Skeletal muscle satellite cell (primary cell): Measurements from ENCODE around the gene OBP2B.
"Not testable (repeated sequence)": the region's sequence is repeated elsewhere in the genome, so short reads cannot be mapped to it uniquely, and the experiment has no call there.

Source experiments
- H3K27me3 ChIP-seq: 2 replicates; pipeline ENCODE4 v1.7.0; 2013; ENCODE audit warnings: low read length; ENCODE audit not compliant: control insufficient read depth, insufficient read depth
- H3K36me3 ChIP-seq: 2 replicates; pipeline ENCODE4 v1.7.0; 2013; ENCODE audit warnings: mild to moderate bottlenecking, control low read depth, low read length; ENCODE audit not compliant: insufficient read depth
- H3K4me1 ChIP-seq: 2 replicates; pipeline ENCODE4 v1.7.0; 2013; ENCODE audit warnings: low read length; ENCODE audit not compliant: control insufficient read depth, insufficient read depth
- H3K4me2 ChIP-seq: 2 replicates; pipeline ENCODE4 v1.7.0; 2013; ENCODE audit warnings: mild to moderate bottlenecking, low read length
- H3K4me3 ChIP-seq: 2 replicates; pipeline ENCODE4 v1.7.0; 2013; ENCODE audit warnings: low read length
- H3K9ac ChIP-seq: 2 replicates; pipeline ENCODE4 v1.7.0; 2013; ENCODE audit warnings: mild to moderate bottlenecking, low read depth, low read length, moderate library complexity
- H3K9me3 ChIP-seq: replicated peaks from 2 replicates; pipeline ENCODE4 v1.7.0; 2013; ENCODE audit warnings: mild to moderate bottlenecking, control low read depth, low read length

Gene OBP2B

DNA sequence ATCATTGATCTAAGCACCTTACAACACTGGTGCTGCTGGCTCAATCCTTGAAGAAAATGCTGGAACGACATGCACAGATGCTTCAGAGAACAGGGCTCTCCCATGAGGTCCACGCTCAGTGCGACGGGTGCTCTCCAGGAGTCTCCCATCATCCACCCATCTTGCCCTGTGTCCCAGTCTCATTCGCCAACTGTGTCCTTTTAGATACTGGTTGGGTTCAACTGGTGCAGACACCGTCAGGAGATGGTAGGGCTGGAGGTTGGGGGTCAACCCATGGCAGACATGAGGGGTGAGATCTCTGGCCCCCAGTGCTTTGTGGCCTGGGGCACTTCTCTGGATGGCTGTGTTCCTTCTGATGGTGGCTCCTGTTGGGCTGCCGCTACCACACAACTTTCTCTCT lies 1.6 kb upstream of the OBP2B start:
- no peak overlapping the region for H3K4me2 ChIP-seq
- H3K4me1 ChIP-seq, result no peaks in the 10 kb centered on the region
- no peak overlapping the region for H3K9ac ChIP-seq
- H3K9me3 ChIP-seq, result no peaks in the 10 kb centered on the region
- no peak overlapping the region for H3K4me3 ChIP-seq
- peaks cover 27% of the 10 kb centered on the region for H3K27me3 ChIP-seq
- H3K36me3 ChIP-seq, result no peaks in the 10 kb centered on the region

DNA sequence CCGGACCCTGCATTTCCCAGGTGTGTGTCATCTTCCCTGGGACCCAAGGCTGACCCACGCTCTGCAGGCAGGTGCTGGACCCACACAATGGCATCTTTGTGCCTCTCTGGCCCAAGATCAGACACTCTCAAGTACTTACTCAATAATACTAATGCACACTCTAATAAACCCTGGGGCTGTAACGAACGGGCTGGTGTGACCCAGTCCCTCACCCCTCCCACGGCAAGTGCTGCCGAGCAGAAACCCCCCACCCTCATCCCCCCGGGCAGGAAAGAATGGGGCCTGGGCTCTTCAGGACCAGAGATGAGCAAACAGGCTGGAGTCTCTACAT lies 1.1 kb upstream of the OBP2B start:
- no peaks in the 10 kb centered on the region for H3K4me1 ChIP-seq
- no peaks in the 10 kb centered on the region for H3K36me3 ChIP-seq
- no peak overlapping the region for H3K4me2 ChIP-seq
- no peaks in the 10 kb centered on the region for H3K9me3 ChIP-seq
- no peak overlapping the region for H3K9ac ChIP-seq
- peaks cover 25% of the 10 kb centered on the region for H3K27me3 ChIP-seq
- H3K4me3 ChIP-seq, result no peak overlapping the region

DNA sequence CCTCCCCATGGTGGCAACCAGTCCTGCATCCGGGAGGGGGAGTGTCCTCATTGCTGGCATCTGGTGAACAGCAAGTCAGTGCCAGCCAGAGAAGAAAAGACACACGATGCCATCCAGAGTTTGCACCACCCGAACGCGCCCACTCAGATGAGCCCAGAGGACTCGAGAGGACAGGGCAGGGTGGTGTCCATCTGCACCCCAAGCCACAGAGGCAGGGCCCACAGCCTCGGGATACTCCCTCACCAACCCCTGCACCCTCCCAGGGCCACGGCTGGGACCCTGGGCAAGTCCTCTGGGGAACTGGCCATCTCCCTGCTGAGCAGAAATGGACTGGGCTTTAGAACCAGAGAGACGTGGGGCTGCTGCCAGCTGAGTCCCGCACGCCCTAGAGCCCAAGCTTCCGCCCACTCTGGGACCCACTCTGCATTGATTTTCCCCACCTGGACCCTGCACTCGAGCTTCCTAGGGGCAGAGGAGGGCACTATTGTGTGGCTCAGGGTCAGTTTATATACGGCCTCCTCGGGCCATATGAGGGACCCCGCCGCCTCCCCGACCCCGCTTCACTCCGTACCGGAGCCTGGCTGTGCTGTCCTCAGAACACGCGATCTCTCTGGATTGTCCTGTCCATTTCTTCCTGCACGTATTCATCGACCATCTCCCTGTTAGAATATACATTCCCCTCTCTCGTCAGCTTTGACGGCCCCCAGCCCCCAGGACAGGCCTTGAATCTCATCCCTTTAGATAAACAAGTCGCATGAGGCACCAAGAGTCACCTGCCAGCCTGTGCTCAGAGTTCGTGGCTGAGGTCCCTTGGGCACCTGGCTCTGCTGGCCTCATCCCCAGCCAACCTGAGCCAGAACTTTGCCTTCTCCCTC lies 514 bp upstream of the OBP2B start:
- not testable (repeated sequence) for H3K9ac ChIP-seq, H3K9me3 ChIP-seq, H3K4me1 ChIP-seq, H3K36me3 ChIP-seq, H3K4me2 ChIP-seq, H3K4me3 ChIP-seq
- H3K27me3 ChIP-seq, result peaks cover 25% of the 10 kb centered on the region

DNA sequence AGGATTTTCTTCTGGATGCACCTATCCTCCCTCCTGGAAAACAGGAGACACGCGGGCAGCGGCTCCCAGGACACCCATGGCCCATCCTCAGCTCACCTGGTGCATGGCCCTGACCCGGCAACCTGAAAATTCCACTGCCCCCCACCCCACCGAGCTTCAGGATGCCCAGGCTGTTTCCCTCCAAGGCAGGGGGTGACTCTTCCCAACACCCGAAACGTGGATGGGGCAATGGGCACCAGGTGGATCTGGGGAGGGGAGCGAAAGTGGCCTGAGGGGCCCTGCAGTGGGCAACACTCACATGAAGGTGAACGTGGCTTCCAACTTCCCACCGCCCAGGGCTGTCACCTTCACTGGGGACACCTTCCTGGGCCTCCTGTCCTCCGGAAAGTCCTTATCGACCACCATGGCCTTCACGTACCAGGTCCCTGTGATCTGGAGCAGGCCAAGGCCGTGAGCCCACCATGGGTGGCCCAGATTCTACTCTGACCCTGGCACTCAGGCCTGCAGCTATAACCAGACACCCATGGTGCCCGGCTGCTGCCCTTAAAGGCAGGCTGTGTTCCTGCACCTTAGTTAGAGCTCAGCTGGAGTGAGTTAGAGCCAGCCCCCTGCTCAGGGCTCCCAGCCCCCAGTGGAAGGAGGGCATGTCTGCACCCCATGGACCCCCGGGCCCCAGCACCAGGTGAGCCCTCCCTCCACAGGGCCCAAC lies 725 bp downstream of the OBP2B start:
- not testable (repeated sequence) for H3K4me3 ChIP-seq, H3K4me2 ChIP-seq, H3K36me3 ChIP-seq, H3K9me3 ChIP-seq, H3K9ac ChIP-seq, H3K4me1 ChIP-seq
- peaks cover 25% of the 10 kb centered on the region for H3K27me3 ChIP-seq

DNA sequence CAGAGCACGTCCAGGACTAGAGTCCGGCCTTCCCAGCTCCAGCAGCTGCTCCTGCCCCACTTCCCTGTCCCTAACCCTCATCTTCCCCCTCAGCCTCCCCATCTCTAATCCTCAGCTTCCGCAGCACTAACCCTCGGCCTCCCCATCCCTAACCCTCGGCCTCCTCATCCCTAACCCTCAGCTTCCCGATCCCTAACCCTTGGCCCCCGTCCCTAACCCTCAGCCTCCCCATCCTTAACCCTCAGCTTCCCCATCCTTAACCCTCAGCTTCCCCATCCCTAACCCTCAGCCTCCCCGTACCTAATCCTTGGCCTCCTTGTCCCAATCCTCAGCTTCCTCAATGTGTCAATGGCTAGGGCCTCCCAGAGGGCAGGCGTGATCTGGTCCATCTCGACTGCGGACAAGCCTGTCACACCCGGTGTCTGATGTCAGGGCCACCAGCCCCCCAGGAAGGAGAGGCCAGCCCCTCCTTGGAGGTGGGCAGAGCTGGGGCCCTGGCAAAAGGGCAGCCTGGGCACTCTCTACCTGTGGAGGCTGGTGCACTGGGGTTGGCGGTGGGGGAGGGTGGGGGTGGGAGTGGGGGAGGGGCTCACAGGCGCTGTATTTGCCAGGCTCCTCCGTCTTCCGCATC lies 1.4 kb downstream of the OBP2B start:
- Histone ChIP-seq H3K27me3 (peaks cover 30% of the 10 kb centered on the region), H3K36me3 (no peaks in the 10 kb centered on the region), H3K4me2 (no peak overlapping the region)

DNA sequence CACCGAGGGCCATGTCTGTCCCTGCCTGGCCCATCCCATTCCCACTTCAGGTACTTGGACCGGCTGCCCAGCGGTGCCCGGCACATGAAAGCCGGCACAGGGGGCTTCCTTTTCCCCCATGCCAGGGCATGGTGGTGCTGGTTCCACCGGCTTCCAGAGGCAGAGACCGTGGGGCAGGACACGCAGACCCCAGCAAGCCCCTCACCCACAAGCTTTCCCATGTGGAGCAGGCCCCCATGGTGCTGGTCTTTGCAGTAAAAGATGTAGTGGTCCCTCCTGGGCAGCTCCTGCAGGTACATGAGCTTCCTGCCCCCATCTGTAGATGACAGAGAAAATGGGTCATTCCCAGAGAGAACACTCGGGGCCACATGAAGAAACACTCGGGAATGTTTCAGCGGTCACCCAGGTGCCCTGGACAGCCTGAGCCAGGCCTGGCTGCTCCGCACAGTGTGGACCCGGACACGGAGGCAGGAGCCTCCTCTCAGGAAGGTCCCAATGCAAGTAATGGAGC lies 2.0 kb downstream of the OBP2B start:
- H3K9me3 ChIP-seq, result no peaks in the 10 kb centered on the region
- H3K27me3 ChIP-seq, result peaks cover 35% of the 10 kb centered on the region

More for the DNA sequence above, 1.4 kb downstream of the OBP2B start:
- H3K4me1 ChIP-seq, result no peaks in the 10 kb centered on the region
- H3K4me3 ChIP-seq, result no peak overlapping the region
- no peak overlapping the region for H3K9ac ChIP-seq
- no peaks in the 10 kb centered on the region for H3K9me3 ChIP-seq

DNA sequence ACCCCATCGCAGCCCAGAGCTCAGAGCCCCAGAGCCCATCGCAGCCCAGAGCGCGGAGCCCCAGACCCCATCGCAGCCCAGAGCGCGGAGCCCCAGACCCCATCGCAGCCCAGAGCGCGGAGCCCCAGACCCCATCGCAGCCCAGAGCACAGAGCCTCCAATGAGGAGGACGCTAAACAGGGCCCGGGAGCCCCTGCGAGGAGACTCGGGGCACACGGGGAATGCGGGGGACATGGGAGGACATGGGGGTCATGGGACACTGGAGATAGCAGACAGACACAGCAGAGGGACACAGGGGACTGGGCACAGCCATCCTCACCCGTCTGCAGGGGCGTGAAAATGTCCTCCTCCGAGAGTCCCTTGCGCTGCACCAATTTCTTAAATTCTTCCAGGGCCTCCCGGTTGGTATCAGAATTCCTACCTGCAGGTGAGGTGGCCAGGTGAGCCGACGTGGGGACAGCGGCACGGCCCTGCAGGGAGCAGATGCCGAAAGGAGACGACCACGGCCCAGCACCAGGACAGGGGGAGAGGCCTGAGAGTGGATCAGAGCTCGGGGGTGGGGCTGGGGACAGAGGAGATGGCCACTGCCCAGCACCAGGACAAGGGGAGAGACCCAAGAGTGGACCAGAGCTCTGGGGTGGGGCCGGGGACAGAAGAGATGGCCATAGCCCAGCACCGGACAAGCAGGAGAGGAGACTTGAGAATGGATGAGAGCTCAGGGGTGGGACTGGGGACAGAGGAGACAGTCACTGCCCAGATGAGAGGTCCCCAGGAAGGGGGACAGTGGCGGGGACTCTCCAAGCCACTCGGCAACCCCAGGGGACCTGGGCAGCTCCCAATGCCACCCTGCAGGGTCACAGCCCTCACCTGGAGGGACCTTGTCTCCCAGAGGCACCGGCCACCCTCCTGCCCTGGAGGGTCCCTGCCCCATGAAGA lies 2.8 kb downstream of the OBP2B start:
- Histone ChIP-seq H3K4me1 (no peaks in the 10 kb centered on the region), H3K4me2 (no peak overlapping the region), H3K4me3 (no peak overlapping the region), H3K36me3 (no peaks in the 10 kb centered on the region), H3K9ac (no peak overlapping the region), H3K27me3 (peaks cover 40% of the 10 kb centered on the region), H3K9me3 (no peaks in the 10 kb centered on the region)

More for the DNA sequence above, 2.0 kb downstream of the OBP2B start:
- H3K9ac ChIP-seq, result no peak overlapping the region
- no peak overlapping the region for H3K4me3 ChIP-seq
- H3K36me3 ChIP-seq, result no peaks in the 10 kb centered on the region
- no peak overlapping the region for H3K4me2 ChIP-seq
- no peaks in the 10 kb centered on the region for H3K4me1 ChIP-seq

DNA sequence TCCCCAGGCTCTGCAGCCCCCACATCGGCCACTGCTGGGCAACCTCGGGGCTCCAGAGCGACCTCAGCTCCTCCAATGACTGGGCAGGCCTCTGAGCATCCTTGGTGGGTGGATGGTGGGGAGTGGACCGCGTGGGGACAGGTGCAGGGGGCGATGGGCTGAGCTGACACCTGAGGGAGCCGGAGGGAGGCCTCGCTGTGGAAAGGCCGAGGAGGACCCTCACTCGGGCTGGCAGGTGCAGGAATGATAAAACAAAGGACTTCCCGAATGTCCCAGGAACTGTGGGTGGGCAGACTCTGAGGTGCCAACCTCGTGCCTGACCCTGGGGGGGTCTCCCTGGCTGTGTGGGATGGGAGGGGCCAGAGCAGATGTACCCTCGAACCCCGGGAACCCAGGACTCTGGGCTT lies 3.6 kb downstream of the OBP2B start:
- not testable (repeated sequence) for H3K9me3 ChIP-seq, H3K36me3 ChIP-seq, H3K4me1 ChIP-seq, H3K4me3 ChIP-seq, H3K4me2 ChIP-seq, H3K9ac ChIP-seq
- peaks cover 36% of the 10 kb centered on the region for H3K27me3 ChIP-seq

DNA sequence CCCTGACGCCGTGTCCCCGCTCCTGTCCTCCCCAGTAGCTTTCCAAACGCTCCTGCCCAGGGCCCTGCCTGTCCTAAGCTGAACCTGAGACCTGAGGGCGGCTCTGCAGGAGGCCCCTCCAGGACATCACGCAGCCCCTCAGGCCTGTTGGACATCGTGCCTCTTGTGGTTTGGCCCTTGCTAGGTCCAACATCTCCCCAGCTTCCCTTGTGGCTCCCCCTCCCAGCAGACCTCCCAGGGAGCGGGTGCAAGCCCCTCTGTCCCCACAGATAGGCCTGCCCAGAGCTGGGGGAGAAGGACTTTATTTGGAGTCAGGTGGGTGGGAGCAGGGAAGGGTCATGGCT lies 4.1 kb downstream of the OBP2B start:
- Histone ChIP-seq H3K4me3 (no peak overlapping the region), H3K4me2 (no peak overlapping the region), H3K36me3 (no peaks in the 10 kb centered on the region), H3K9me3 (no peaks in the 10 kb centered on the region), H3K4me1 (no peaks in the 10 kb centered on the region), H3K27me3 (peaks cover 35% of the 10 kb centered on the region), H3K9ac (no peak overlapping the region)

DNA sequence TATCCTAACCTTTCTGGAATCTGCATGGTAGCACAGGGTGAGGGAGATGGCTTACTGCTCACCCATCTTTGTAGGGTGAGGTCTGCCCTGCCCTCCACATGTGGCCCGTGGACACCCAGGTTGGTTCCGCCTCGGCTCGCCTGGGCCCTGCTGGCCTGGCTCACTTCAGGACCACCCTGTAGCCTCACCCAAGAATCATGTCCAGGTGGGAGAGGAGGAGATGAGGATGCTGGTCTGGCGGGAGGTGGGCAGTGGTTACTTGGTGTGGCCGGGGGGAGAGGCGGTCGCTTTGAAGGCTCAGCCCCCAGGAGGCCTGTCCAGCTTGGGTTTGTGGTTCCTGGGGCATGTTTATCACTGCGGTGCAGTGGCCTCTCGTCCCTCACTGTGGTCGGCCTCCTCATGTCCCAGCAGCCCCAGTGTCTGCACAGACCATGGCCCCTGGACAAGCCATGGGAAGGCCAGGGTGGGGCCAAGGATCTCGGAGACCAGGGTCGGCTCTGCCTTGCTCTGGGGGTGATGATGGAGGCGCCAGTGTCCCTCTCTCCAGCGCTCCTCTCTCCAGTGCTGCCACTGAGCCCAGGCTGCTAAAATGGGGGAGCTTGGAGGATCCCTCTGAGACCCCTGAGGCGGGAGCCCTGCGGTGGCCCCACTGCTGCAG lies 4.6 kb downstream of the OBP2B start:
- Histone ChIP-seq H3K9ac (no peak overlapping the region), H3K27me3 (peaks cover 38% of the 10 kb centered on the region), H3K9me3 (no peaks in the 10 kb centered on the region), H3K4me1 (no peaks in the 10 kb centered on the region), H3K36me3 (no peaks in the 10 kb centered on the region), H3K4me2 (no peak overlapping the region), H3K4me3 (no peak overlapping the region)
